Measurements from ENCODE around the gene GSK3B.

Gene GSK3B

GRCh38 chr3:120095226-120095978, 1.2 kb upstream of the GSK3B start:
- TF ChIP-seq CSRNP3 (CRISPR knock-in tag; IDR thresholded peaks at IDR 0.05) = no peak
- TF ChIP-seq BACH2 (CRISPR knock-in tag; IDR thresholded peaks at IDR 0.05; ENCODE audit: borderline replicate concordance) = no peak
- no peak for TF ChIP-seq ESRRG (CRISPR knock-in tag; IDR thresholded peaks at IDR 0.05)
- no peak for TF ChIP-seq ZC3H10 (CRISPR knock-in tag; IDR thresholded peaks at IDR 0.05)
- TF ChIP-seq ISL1 (CRISPR knock-in tag; IDR thresholded peaks at IDR 0.05) = no peak
- no peak for TF ChIP-seq RARB (CRISPR knock-in tag; IDR thresholded peaks at IDR 0.05)
- TF ChIP-seq ZFP3 (CRISPR knock-in tag; IDR thresholded peaks at IDR 0.05) = peak; percentile 70; the same call in 1 of the 2 replicates
- TF ChIP-seq TOX (CRISPR knock-in tag; IDR thresholded peaks at IDR 0.05; ENCODE audit: borderline replicate concordance) = no peak
- no peak for TF ChIP-seq PPARA (CRISPR knock-in tag; IDR thresholded peaks at IDR 0.05; ENCODE audit: borderline replicate concordance)
- TF ChIP-seq TSHZ2 (CRISPR knock-in tag; IDR thresholded peaks at IDR 0.05) = 0 out of 2 replicates have a peak, but pooled peaks have one; percentile 9
- no peak for TF ChIP-seq POU6F1 (CRISPR knock-in tag; IDR thresholded peaks at IDR 0.05; ENCODE audit: borderline replicate concordance, low read depth)
- no peak for TF ChIP-seq ZFP30 (CRISPR knock-in tag; IDR thresholded peaks at IDR 0.05)
- TF ChIP-seq PATZ1 (CRISPR knock-in tag; IDR thresholded peaks at IDR 0.05; ENCODE audit: borderline replicate concordance) = 0 out of 2 replicates have a peak, but pooled peaks have one; percentile 5
- 0 out of 2 replicates have a peak, but pooled peaks have one; percentile 87 for TF ChIP-seq GLIS3 (CRISPR knock-in tag; IDR thresholded peaks at IDR 0.05)
- TF ChIP-seq ZNF70 (CRISPR knock-in tag; IDR thresholded peaks at IDR 0.05) = no peak
- TF ChIP-seq CSDC2 (CRISPR knock-in tag; IDR thresholded peaks at IDR 0.05) = 0 out of 2 replicates have a peak, but pooled peaks have one; percentile 11
- no peak for TF ChIP-seq ZNF8 (CRISPR knock-in tag; IDR thresholded peaks at IDR 0.05)
- 0 out of 2 replicates have a peak, but pooled peaks have one; percentile 10 for TF ChIP-seq CREB5 (CRISPR knock-in tag; IDR thresholded peaks at IDR 0.05; ENCODE audit: low read depth)

GRCh38 chr3:120094776-120095225, 554 bp upstream of the GSK3B start:
- peak; percentile 85 for ATAC-seq
- TF ChIP-seq TOX (CRISPR knock-in tag; IDR thresholded peaks at IDR 0.05; ENCODE audit: borderline replicate concordance) (no peak), PATZ1 (CRISPR knock-in tag; IDR thresholded peaks at IDR 0.05; ENCODE audit: borderline replicate concordance) (peak; percentile 59; the same call in 1 of the 2 replicates)

More at GRCh38 chr3:120095226-120095978, 1.2 kb upstream of the GSK3B start:
- ATAC-seq = peak; percentile 76
